ENCODE data around the gene ANGEL1. TPM values are rescaled to one million over a fixed set of nuclear protein-coding genes. Genes with fewer than 3 reads are reported as not detected.

Gene ANGEL1
- total and polyA plus RNA-seq, 9 of the 15 experiments (the other 6 are each of a cell fraction or from before 2014, with no cell fraction given), result 2.1 to 22.2 (median 7.3) TPM

- TF ChIP-seq, protein P1, sequence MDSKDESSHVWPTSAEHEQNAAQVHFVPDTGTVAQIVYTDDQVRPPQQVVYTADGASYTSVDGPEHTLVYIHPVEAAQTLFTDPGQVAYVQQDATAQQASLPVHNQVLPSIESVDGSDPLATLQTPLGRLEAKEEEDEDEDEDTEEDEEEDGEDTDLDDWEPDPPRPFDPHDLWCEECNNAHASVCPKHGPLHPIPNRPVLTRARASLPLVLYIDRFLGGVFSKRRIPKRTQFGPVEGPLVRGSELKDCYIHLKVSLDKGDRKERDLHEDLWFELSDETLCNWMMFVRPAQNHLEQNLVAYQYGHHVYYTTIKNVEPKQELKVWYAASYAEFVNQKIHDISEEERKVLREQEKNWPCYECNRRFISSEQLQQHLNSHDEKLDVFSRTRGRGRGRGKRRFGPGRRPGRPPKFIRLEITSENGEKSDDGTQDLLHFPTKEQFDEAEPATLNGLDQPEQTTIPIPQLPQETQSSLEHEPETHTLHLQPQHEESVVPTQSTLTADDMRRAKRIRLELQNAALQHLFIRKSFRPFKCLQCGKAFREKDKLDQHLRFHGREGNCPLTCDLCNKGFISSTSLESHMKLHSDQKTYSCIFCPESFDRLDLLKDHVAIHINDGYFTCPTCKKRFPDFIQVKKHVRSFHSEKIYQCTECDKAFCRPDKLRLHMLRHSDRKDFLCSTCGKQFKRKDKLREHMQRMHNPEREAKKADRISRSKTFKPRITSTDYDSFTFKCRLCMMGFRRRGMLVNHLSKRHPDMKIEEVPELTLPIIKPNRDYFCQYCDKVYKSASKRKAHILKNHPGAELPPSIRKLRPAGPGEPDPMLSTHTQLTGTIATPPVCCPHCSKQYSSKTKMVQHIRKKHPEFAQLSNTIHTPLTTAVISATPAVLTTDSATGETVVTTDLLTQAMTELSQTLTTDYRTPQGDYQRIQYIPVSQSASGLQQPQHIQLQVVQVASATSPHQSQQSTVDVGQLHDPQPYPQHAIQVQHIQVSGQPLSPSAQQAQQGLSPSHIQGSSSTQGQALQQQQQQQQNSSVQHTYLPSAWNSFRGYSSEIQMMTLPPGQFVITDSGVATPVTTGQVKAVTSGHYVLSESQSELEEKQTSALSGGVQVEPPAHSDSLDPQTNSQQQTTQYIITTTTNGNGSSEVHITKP (IDR thresholded peaks at IDR 0.05; ENCODE audit: partially characterized antibody), result peak; percentile 20
These were observed 27.8 kb downstream of the ANGEL1 start (continued) for GRCh38 chr14:76784881-76785280.

- ATAC-seq, result no peak
- no peak for FAIRE-seq
- intact Hi-C loops (cut with micrococcal nuclease), result no loop called here
These were observed 28.3 kb downstream of the ANGEL1 start for GRCh38 chr14:76784266-76784874.

More at GRCh38 chr14:76784266-76784874, 28.3 kb downstream of the ANGEL1 start:
- no peak overlapping the region for H3K27ac ChIP-seq (ENCODE audit: extremely low read depth, low read depth, low read length)
- BruUV-seq (replicated peaks), result no TSS peak
- H3K4me2 ChIP-seq (ENCODE audit: insufficient read depth, low read length), result no peak overlapping the region
- H3K9ac ChIP-seq (ENCODE audit: insufficient read depth in 1 of 2, low read depth in 2 of 2, low read length in 2 of 2), result no peak overlapping the region
- no peaks in the 10 kb centered on the region for H3K27me3 ChIP-seq (ENCODE audit: control insufficient read depth in 2 of 2, insufficient read depth in 2 of 2, low read length in 2 of 2)
- no peak overlapping the region for H3K4me3 ChIP-seq
- no peaks in the 10 kb centered on the region for H3K9me1 ChIP-seq (ENCODE audit: control insufficient read depth, insufficient read depth, low read length)
- no peaks in the 10 kb centered on the region for H3K9me3 ChIP-seq (replicated peaks; ENCODE audit: control insufficient read depth, insufficient read depth, low read depth, low read length)
- CTCF ChIA-PET (ENCODE audit: low intra/inter-chr PET ratio), result interaction anchor here (2.4 kb wide), 1 partner anchor 74 kb away, joined by 21 read pairs; no protein-coding TSS in a partner anchor
- no peak overlapping the region for H2AFZ ChIP-seq (ENCODE audit: low read depth, low read length)
- TF ChIP-seq, protein P2, sequence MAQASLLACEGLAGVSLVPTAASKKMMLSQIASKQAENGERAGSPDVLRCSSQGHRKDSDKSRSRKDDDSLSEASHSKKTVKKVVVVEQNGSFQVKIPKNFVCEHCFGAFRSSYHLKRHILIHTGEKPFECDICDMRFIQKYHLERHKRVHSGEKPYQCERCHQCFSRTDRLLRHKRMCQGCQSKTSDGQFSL (CRISPR knock-in tag; IDR thresholded peaks at IDR 0.05), result no peak
- TF ChIP-seq, protein P2 (tag; IDR thresholded peaks at IDR 0.05), result no peak
- TF ChIP-seq, protein P3, sequence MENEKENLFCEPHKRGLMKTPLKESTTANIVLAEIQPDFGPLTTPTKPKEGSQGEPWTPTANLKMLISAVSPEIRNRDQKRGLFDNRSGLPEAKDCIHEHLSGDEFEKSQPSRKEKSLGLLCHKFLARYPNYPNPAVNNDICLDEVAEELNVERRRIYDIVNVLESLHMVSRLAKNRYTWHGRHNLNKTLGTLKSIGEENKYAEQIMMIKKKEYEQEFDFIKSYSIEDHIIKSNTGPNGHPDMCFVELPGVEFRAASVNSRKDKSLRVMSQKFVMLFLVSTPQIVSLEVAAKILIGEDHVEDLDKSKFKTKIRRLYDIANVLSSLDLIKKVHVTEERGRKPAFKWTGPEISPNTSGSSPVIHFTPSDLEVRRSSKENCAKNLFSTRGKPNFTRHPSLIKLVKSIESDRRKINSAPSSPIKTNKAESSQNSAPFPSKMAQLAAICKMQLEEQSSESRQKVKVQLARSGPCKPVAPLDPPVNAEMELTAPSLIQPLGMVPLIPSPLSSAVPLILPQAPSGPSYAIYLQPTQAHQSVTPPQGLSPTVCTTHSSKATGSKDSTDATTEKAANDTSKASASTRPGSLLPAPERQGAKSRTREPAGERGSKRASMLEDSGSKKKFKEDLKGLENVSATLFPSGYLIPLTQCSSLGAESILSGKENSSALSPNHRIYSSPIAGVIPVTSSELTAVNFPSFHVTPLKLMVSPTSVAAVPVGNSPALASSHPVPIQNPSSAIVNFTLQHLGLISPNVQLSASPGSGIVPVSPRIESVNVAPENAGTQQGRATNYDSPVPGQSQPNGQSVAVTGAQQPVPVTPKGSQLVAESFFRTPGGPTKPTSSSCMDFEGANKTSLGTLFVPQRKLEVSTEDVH (IDR thresholded peaks at IDR 0.05; ENCODE audit: low read depth, partially characterized antibody), result no peak
- no peak for TF ChIP-seq ERF (CRISPR knock-in tag; IDR thresholded peaks at IDR 0.05)
- TF ChIP-seq ZNF583 (CRISPR knock-in tag; IDR thresholded peaks at IDR 0.05), result no peak
- TF ChIP-seq TAF1 (IDR thresholded peaks at IDR 0.05; ENCODE audit: control insufficient read depth, extremely low read depth, insufficient read depth, low read length, severe bottlenecking), result no peak
- peaks cover 4 to 11% of the 10 kb centered on the region in 2 experiments; a peak in 4 of 5 replicates for H3K4me1 ChIP-seq (replicated peaks in 1 of 2; ENCODE audit: control insufficient read depth in 2 of 2, insufficient read depth in 2 of 2, low read length in 2 of 2)
- POLR2A ChIA-PET, result interaction anchor here (0.6 to 2.7 kb wide), 3 partner anchors 14 to 256 kb away, joined by 3 to 7 read pairs (median 4); no protein-coding TSS in a partner anchor
- H4K20me1 ChIP-seq (replicated peaks; ENCODE audit: control insufficient read depth, insufficient read depth, low read length), result no peaks in the 10 kb centered on the region
- no peaks in the 10 kb centered on the region for H3K79me2 ChIP-seq (ENCODE audit: control insufficient read depth, insufficient read depth, low read length)
- H3K36me3 ChIP-seq (ENCODE audit: control insufficient read depth, insufficient read depth, low read length), result peaks cover 28% of the 10 kb centered on the region; the same call in 2 of the 3 replicates
- DNase-seq (ENCODE audit: extremely low read depth in 1 of 4, low spot score in 3 of 4), result no peak
- in situ Hi-C loops (cut with MboI), result loop anchor here (5.0 kb wide), 1 partner anchor 72 kb away; no protein-coding TSS in a partner anchor
- WGBS (ENCODE audit: insufficient coverage, low coverage, missing lambda C conversion rate), result 75% methylated on average over 4 of the region's 6 CpGs

Data from K562 (cell line).